GM21390 (cell line): ENCODE data around the gene ADIPOR2.
"Not testable (repeated sequence)": the region's sequence is repeated elsewhere in the genome, so short reads cannot be mapped to it uniquely, and the experiment has no call there.

Experiments used
- ATAC-seq: cut with Tn5 transposase; IDR thresholded peaks from one replicate; pipeline ENCODE4 v1.9.1; 2021; ENCODE audit not compliant: unreplicated experiment

Gene ADIPOR2

DNA sequence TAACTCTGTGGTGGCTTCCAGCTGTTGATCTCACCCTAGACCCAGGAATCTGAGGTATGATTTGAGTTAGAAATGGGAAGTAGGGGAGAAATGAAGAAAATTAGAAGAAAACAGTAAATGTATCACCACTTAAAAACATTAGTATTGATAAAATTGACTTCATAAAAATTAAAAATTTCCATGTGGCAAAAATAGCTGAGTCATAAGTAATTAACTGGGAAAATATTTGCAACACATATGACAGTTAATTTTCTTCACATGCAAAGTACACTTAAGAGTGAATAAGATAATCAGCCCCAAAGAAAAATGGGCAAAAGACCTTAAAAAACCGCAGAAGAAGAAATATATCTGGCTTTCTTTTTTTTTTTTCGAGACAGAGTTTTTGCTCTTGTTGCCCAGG is 25.5 kb upstream of the ADIPOR2 start:
- ATAC-seq = no peak

- ATAC-seq = no peak
These were observed 24.7 kb upstream of the ADIPOR2 start for GRCh38 chr12:1666215-1666614.

DNA sequence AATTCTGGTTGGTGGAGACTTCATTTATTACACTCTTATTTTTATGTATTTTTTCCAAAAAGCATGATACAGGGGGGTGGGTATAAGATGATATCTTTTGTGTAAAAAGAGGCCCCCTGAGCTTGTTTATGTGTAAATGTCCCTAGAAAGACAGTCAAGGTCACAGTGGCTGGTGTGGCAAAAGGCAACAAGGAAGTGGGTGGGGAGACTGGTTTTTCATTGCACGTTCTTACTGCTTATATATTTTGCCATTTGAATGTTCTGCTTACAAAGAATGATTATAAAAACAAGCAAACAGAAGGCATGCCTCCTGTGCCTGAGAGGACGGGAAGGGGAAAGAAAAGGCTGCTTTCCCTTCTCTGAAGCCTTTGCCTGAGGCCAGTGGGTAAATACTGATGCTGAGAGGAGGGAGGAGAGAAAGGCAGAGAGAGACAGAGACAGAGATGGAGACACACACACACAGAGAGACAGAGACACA is 24.1 kb upstream of the ADIPOR2 start:
- no peak for ATAC-seq

DNA sequence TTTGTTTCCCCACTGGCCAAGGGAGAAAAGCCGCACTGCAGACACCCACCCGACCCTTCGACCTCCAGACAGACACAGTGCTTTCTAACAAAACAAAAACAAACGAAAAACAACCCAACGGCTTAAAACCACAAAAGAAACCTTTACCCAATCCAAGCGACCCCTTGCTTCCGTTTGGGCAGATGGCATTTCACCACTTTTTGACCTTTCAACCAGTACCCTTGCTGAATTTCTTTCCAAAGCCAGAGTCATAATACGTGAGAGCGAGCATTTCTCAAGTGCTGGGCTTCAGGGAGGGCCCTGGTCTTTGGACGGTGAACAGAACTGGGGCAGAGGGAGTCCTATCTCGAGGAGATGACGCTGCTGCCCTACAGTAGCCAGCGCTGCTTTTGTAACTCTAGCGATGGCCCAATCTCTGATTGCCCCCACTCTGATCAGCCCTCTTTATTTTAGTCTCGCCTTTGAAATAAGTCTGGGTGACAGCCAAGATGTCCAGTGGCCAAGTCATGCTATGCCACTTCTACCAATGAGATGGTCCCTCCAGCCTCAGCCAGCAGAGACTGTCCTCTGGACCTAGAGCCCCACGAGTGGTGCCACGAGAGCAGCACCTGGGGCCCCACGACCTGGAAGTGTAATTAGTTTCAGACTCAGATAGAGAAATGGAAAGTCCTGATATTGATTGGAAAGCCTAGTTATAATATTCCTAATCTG is 21.9 kb upstream of the ADIPOR2 start:
- ATAC-seq = no peak

- no peak for ATAC-seq
These were observed 20.3 kb upstream of the ADIPOR2 start for GRCh38 chr12:1670358-1671268.

GRCh38 chr12:1676043-1676442 is 14.8 kb upstream of the ADIPOR2 start:
- ATAC-seq = no peak

- ATAC-seq = no peak
These were observed 9.9 kb upstream of the ADIPOR2 start for GRCh38 chr12:1680804-1681492.

- no peak for ATAC-seq
These were observed 9.4 kb upstream of the ADIPOR2 start for GRCh38 chr12:1681493-1681807.

- ATAC-seq = no peak
These were observed 2.7 kb upstream of the ADIPOR2 start for GRCh38 chr12:1688086-1688710.

GRCh38 chr12:1691123-1692007 is 495 bp downstream of the ADIPOR2 start:
- ATAC-seq = peak; percentile 37

GRCh38 chr12:1692226-1692625 is 1.4 kb downstream of the ADIPOR2 start:
- ATAC-seq = no peak

DNA sequence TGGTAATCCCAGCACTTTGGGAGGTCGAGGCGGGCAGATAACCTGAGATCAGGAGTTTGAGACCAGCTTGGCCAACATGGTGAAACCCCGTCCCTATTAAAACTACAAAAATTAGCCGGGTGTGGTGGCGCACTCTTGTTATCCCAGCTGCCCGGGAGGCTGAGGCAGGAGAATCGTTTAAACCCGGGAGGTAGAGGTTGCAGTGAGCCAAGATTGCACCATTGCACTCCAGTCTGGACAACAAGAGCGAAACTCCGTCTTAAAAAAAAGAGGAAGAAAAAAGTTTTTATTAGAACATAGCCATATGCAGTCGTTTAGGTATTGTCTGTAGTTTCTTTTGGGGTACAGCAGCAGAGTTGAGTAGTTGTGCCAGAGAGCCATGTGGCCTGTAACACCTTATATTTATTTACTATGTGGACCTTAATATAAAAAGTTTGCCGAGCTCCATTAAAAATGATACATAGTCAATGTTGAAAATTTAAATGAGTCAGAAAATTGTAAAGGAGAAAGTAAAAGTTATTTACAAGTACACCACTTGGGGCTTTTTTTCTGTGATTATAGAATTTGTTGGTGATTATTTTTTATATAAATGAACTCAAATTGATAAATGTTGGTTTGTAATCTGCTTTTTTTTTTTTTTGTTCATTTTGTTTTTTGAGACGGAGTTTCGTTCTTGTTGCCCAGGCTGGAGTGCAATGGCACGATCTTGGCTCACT is 2.2 kb downstream of the ADIPOR2 start:
- no peak for ATAC-seq

- not testable (repeated sequence) for ATAC-seq
These were observed 4.2 kb downstream of the ADIPOR2 start for GRCh38 chr12:1695097-1695496.

DNA sequence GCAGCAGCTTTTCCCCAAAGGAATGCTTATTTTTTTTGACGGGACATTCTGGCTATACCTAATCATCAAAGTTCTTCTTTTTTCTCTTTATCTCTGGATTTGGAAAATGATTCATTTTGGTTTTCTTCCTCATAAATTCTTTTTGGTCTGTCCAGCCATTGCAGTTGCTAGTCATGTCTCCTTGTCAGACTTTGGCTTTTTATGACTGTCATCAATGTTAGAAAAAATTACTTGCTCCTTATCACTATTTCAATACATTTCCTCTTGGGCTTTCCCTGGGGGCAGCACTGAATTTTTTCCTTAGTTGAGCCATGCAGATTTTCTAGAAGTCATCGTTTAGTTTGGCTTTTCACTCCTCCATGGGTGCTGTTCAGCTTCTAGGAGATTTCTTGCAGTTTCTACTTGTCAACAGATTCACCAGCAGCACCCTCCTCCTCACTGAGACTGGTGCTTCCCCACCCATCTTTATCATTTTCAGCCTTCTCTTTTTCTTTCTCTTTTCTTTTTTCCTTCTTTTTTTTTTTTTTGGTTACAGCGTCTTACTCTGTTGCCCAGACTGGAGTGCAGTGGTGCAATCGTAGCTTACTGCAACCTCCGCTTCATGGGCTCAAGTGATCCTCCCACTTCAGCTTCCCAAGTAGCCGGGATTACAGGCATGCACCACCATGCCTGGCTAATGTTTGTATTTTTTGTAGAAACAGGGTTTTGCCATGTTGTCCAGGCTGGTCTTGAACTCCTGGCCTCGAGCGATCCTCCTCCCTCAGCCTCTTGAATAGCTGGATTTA is 5.2 kb downstream of the ADIPOR2 start:
- no peak for ATAC-seq

DNA sequence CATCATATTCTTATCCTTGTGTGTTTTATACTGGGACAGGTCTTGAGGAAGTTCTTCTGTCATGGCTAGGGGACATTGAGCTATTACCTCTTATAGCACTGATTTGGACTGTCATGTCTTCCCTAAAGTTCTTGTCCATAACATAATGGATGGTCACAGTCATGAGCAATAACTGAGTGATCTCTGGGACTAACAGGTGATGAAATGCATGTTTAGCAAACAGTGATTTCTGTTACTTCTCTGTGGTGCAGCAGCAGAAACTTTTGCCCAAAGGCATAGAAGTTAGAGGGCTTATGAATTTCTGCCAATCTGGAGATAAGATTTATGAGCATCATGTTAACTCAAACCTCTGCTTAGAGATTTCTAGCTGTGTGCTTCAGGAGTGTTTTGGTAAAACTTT is 5.9 kb downstream of the ADIPOR2 start:
- ATAC-seq = no peak

GRCh38 chr12:1697271-1697670 is 6.4 kb downstream of the ADIPOR2 start:
- ATAC-seq = no peak

GRCh38 chr12:1698720-1699119 is 7.8 kb downstream of the ADIPOR2 start:
- ATAC-seq = no peak

GRCh38 chr12:1702713-1703112 is 11.8 kb downstream of the ADIPOR2 start:
- no peak for ATAC-seq
